HEK293 (cell line): ENCODE results near the gene CEP41.

ENCODE experiments used
- CTCF ChIA-PET: fragments of 350-600 bp; formaldehyde crosslinking; extraction: SDS; loops from one replicate; lab custom pipeline; 2021; ENCODE audit warnings: antibody characterized with exemption; lab: Yijun Ruan, JAX
- POLR2A ChIA-PET: fragments of 300-600 bp; formaldehyde crosslinking; extraction: SDS; loops from one replicate; lab custom pipeline; 2020; ENCODE audit warnings: antibody characterized with exemption, inconsistent platforms; lab: Yijun Ruan, JAX
- H3K27ac ChIP-seq: fragments of 200-500 bp; sonication (Bioruptor generic); 2 replicates; pipeline ENCODE4 v1.5.1; 2014; ENCODE audit warnings: low read depth, low read length, control low read depth, inconsistent platforms; ENCODE audit errors: extremely low read depth
- H3K36me3 ChIP-seq, 2 experiments: fragments of 200-500 bp in 1 of 2; sonication (Bioruptor generic) in 1 of 2; 1 replicate in 1 of 2; 2 replicates in 1 of 2; pipeline ENCODE4 v1.5.1; 2014 to 2017; ENCODE audit warnings: inconsistent platforms in 2 of 2, low read length in 2 of 2; ENCODE audit not compliant: control insufficient read depth in 2 of 2, insufficient read depth in 1 of 2
- H3K4me1 ChIP-seq: fragments of 200-500 bp; sonication (Bioruptor generic); 2 replicates; pipeline ENCODE4 v1.5.1; 2014; ENCODE audit warnings: mild to moderate bottlenecking, low read length, inconsistent platforms; ENCODE audit not compliant: control insufficient read depth, insufficient read depth
- H3K4me3 ChIP-seq: 2 replicates; pipeline ENCODE4 v1.5.1; 2011; ENCODE audit warnings: low read depth, mild to moderate bottlenecking, control low read depth, low read length, moderate library complexity
- H3K9me3 ChIP-seq: fragments of 200-500 bp; sonication (Bioruptor generic); 2 replicates; pipeline ENCODE4 v1.5.1; 2014; ENCODE audit warnings: low read depth, low read length, inconsistent platforms; ENCODE audit not compliant: control insufficient read depth, insufficient read depth
- AEBP2 ChIP-seq: fragments of 450-650 bp; formaldehyde crosslinking; IDR thresholded peaks from 2 replicates; pipeline ENCODE4 v1.5.1; 2016; ENCODE audit warnings: missing biosample characterization, missing genetic modification characterization, borderline replicate concordance
- BCL11A ChIP-seq: fragments of 450-650 bp; formaldehyde crosslinking; IDR thresholded peaks from 2 replicates; pipeline ENCODE4 v1.5.1; 2016; ENCODE audit warnings: low read depth, missing biosample characterization, missing genetic modification characterization
- GLIS1 ChIP-seq: fragments of 450-650 bp; formaldehyde crosslinking; IDR thresholded peaks from 2 replicates; pipeline ENCODE4 v1.5.1; 2016; ENCODE audit warnings: missing biosample characterization, missing genetic modification characterization
- GLIS2 ChIP-seq: fragments of 450-650 bp; formaldehyde crosslinking; IDR thresholded peaks from 2 replicates; pipeline ENCODE4 v1.5.1; 2016; ENCODE audit warnings: missing biosample characterization, missing genetic modification characterization
- SALL2 ChIP-seq: fragments of 450-650 bp; formaldehyde crosslinking; IDR thresholded peaks from 2 replicates; pipeline ENCODE4 v1.5.0; 2017; ENCODE audit warnings: missing biosample characterization, mild to moderate bottlenecking, missing genetic modification characterization, borderline replicate concordance
- SCRT1 ChIP-seq: fragments of 450-650 bp; formaldehyde crosslinking; IDR thresholded peaks from 2 replicates; pipeline ENCODE4 v1.5.1; 2016; ENCODE audit warnings: missing biosample characterization, missing genetic modification characterization, borderline replicate concordance
- YY2 ChIP-seq: fragments of 450-650 bp; formaldehyde crosslinking; IDR thresholded peaks from 2 replicates; pipeline ENCODE4 v1.5.1; 2016; ENCODE audit warnings: missing biosample characterization, missing genetic modification characterization
- ZBTB8A ChIP-seq: fragments of 450-650 bp; formaldehyde crosslinking; IDR thresholded peaks from 2 replicates; pipeline ENCODE4 v1.5.1; 2016; ENCODE audit warnings: missing biosample characterization, missing genetic modification characterization
- ZFP69B ChIP-seq: fragments of 450-650 bp; formaldehyde crosslinking; IDR thresholded peaks from 2 replicates; pipeline ENCODE4 v1.5.1; 2016; ENCODE audit warnings: missing biosample characterization, missing genetic modification characterization
- ZNF146 ChIP-seq: fragments of 450-650 bp; formaldehyde crosslinking; IDR thresholded peaks from 2 replicates; pipeline ENCODE4 v1.5.1; 2016; ENCODE audit warnings: missing biosample characterization, missing genetic modification characterization
- ZNF184 ChIP-seq: fragments of 450-650 bp; IDR thresholded peaks from 2 replicates; pipeline ENCODE4 v1.5.1; 2018; ENCODE audit warnings: missing biosample characterization, mild to moderate bottlenecking, missing genetic modification characterization
- ZNF2 ChIP-seq: fragments of 450-650 bp; formaldehyde crosslinking; IDR thresholded peaks from 2 replicates; pipeline ENCODE4 v1.5.1; 2016; ENCODE audit warnings: missing biosample characterization, missing genetic modification characterization
- ZNF211 ChIP-seq: fragments of 450-650 bp; formaldehyde crosslinking; IDR thresholded peaks from 2 replicates; pipeline ENCODE4 v1.5.1; 2016; ENCODE audit warnings: low read depth, missing biosample characterization, missing genetic modification characterization
- ZNF398 ChIP-seq: fragments of 450-650 bp; formaldehyde crosslinking; IDR thresholded peaks from 2 replicates; pipeline ENCODE4 v1.5.1; 2017; ENCODE audit warnings: missing biosample characterization, missing genetic modification characterization
- ZNF433 ChIP-seq: fragments of 450-650 bp; formaldehyde crosslinking; IDR thresholded peaks from 2 replicates; pipeline ENCODE4 v1.5.1; 2016; ENCODE audit warnings: missing biosample characterization, missing genetic modification characterization, low read depth
- ZNF544 ChIP-seq: fragments of 450-650 bp; formaldehyde crosslinking; IDR thresholded peaks from 2 replicates; pipeline ENCODE4 v1.5.0; 2017; ENCODE audit warnings: missing biosample characterization, missing genetic modification characterization
- ZNF664 ChIP-seq: fragments of 450-650 bp; formaldehyde crosslinking; IDR thresholded peaks from 2 replicates; pipeline ENCODE4 v1.5.1; 2016; ENCODE audit warnings: missing biosample characterization, missing genetic modification characterization
- ZNF677 ChIP-seq: fragments of 450-650 bp; IDR thresholded peaks from 2 replicates; pipeline ENCODE4 v1.5.0; 2018; ENCODE audit warnings: missing biosample characterization, mild to moderate bottlenecking, missing genetic modification characterization, moderate library complexity
- ZNF792 ChIP-seq: fragments of 450-650 bp; formaldehyde crosslinking; IDR thresholded peaks from 2 replicates; pipeline ENCODE4 v1.5.1; 2016; ENCODE audit warnings: missing biosample characterization, missing genetic modification characterization
- ZSCAN30 ChIP-seq: fragments of 450-650 bp; IDR thresholded peaks from 2 replicates; pipeline ENCODE4 v1.5.1; 2018; ENCODE audit warnings: missing biosample characterization, mild to moderate bottlenecking, missing genetic modification characterization, moderate library complexity
- TF ChIP-seq, protein P1 (sequence below): fragments of 450-650 bp; formaldehyde crosslinking; IDR thresholded peaks from 2 replicates; pipeline ENCODE4 v1.5.1; 2016; ENCODE audit warnings: missing biosample characterization, missing genetic modification characterization, low read depth
- TF ChIP-seq, protein P2 (sequence below): sonication (generic); formaldehyde crosslinking; IDR thresholded peaks from 2 replicates; pipeline ENCODE4 v1.8.1; 2022; ENCODE audit warnings: mild to moderate bottlenecking, moderate library complexity, missing genetic modification reagents
- TF ChIP-seq, protein P3 (sequence below): fragments of 450-650 bp; formaldehyde crosslinking; IDR thresholded peaks from 2 replicates; pipeline ENCODE4 v1.5.1; 2016; ENCODE audit warnings: missing biosample characterization, missing genetic modification characterization
- TF ChIP-seq, protein P4 (sequence below): fragments of 450-650 bp; formaldehyde crosslinking; IDR thresholded peaks from 2 replicates; pipeline ENCODE4 v1.5.1; 2016; ENCODE audit warnings: missing biosample characterization, missing genetic modification characterization

CEP41 gene

GRCh38 chr7:130360518-130360917, 80.3 kb downstream of the CEP41 start (continued):
- no peak for TF ChIP-seq ZNF184 (tag by site-specific recombination)
- TF ChIP-seq ZNF146 (tag by site-specific recombination): no peak
- no peak for TF ChIP-seq ZFP69B (tag by site-specific recombination)
- TF ChIP-seq ZNF433 (tag by site-specific recombination): no peak
- no peak for TF ChIP-seq ZNF664 (tag by site-specific recombination)
- no peak for TF ChIP-seq GLIS1
- TF ChIP-seq ZNF211: no peak
- TF ChIP-seq YY2 (tag by site-specific recombination): no peak
- TF ChIP-seq ZBTB8A (tag by site-specific recombination): no peak
- TF ChIP-seq ZNF544: no peak
- TF ChIP-seq, protein P1, sequence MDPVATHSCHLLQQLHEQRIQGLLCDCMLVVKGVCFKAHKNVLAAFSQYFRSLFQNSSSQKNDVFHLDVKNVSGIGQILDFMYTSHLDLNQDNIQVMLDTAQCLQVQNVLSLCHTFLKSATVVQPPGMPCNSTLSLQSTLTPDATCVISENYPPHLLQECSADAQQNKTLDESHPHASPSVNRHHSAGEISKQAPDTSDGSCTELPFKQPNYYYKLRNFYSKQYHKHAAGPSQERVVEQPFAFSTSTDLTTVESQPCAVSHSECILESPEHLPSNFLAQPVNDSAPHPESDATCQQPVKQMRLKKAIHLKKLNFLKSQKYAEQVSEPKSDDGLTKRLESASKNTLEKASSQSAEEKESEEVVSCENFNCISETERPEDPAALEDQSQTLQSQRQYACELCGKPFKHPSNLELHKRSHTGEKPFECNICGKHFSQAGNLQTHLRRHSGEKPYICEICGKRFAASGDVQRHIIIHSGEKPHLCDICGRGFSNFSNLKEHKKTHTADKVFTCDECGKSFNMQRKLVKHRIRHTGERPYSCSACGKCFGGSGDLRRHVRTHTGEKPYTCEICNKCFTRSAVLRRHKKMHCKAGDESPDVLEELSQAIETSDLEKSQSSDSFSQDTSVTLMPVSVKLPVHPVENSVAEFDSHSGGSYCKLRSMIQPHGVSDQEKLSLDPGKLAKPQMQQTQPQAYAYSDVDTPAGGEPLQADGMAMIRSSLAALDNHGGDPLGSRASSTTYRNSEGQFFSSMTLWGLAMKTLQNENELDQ (tag by site-specific recombination): no peak

DNA sequence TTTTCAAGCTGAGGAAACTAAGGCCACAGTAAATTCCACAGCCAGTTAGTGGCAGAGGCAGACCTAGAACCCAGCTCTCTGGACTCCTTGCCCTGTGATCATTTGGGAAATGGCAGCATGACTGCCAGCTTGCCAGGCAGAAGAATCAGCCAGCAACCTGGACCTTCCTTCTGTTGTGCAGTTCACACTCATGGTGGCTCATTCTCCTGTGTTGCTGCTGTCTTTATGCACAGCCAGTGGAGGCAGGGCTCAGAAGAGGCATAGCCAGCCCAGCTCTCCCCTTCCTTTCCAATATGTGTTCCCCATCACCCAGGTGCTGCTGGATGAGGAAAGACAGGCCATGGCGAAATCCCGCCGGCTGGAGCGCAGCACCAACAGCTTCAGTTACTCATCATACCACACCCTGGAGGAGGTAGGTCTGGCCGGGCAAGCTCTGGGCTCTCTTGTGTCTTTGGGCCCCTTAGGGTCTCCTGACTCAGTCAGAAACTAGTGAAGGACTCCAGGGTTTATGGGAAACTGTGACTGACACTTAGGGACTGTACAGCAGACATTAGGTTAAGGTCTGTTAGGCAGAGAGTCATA, 81.4 kb downstream of the CEP41 start:
- Histone ChIP-seq H3K4me3 (no peak overlapping the region), H3K27ac (no peak overlapping the region), H3K36me3 (no peaks in the 10 kb centered on the region), H3K9me3 (no peaks in the 10 kb centered on the region), H3K4me1 (peaks cover 17% of the 10 kb centered on the region)
- CTCF ChIA-PET: interaction anchor here (0.6 kb wide), 1 partner anchor 25 kb away, joined by 4 read pairs; no protein-coding TSS in a partner anchor
- TF ChIP-seq SALL2: no peak
- no peak for TF ChIP-seq AEBP2 (tag by site-specific recombination)
- TF ChIP-seq, protein P2, sequence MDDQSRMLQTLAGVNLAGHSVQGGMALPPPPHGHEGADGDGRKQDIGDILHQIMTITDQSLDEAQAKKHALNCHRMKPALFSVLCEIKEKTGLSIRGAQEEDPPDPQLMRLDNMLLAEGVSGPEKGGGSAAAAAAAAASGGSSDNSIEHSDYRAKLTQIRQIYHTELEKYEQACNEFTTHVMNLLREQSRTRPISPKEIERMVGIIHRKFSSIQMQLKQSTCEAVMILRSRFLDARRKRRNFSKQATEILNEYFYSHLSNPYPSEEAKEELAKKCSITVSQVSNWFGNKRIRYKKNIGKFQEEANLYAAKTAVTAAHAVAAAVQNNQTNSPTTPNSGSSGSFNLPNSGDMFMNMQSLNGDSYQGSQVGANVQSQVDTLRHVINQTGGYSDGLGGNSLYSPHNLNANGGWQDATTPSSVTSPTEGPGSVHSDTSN (CRISPR knock-in tag): no peak
- TF ChIP-seq BCL11A: no peak
- no peak for TF ChIP-seq ZNF2 (tag by site-specific recombination)
- TF ChIP-seq, protein P3, sequence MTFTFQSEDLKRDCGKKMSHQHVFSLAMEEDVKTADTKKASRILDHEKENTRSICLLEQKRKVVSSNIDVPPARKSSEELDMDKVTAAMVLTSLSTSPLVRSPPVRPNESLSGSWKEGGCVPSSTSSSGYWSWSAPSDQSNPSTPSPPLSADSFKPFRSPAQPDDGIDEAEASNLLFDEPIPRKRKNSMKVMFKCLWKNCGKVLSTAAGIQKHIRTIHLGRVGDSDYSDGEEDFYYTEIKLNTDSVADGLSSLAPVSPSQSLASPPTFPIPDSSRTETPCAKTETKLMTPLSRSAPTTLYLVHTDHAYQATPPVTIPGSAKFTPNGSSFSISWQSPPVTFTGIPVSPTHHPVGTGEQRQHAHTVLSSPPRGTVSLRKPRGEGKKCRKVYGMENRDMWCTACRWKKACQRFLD (tag by site-specific recombination): no peak
- TF ChIP-seq ZNF792: no peak
- no peak for TF ChIP-seq ZSCAN30
- TF ChIP-seq, protein P4, sequence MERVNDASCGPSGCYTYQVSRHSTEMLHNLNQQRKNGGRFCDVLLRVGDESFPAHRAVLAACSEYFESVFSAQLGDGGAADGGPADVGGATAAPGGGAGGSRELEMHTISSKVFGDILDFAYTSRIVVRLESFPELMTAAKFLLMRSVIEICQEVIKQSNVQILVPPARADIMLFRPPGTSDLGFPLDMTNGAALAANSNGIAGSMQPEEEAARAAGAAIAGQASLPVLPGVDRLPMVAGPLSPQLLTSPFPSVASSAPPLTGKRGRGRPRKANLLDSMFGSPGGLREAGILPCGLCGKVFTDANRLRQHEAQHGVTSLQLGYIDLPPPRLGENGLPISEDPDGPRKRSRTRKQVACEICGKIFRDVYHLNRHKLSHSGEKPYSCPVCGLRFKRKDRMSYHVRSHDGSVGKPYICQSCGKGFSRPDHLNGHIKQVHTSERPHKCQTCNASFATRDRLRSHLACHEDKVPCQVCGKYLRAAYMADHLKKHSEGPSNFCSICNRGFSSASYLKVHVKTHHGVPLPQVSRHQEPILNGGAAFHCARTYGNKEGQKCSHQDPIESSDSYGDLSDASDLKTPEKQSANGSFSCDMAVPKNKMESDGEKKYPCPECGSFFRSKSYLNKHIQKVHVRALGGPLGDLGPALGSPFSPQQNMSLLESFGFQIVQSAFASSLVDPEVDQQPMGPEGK (tag by site-specific recombination): no peak
- no peak for TF ChIP-seq SCRT1 (tag by site-specific recombination)
- TF ChIP-seq ZNF398 (tag by site-specific recombination): no peak
- no peak for TF ChIP-seq ZNF677 (tag by site-specific recombination)
- no peak for TF ChIP-seq GLIS2 (tag by site-specific recombination)
- POLR2A ChIA-PET: no interaction called here
